Activated naive CD4-positive, alpha-beta T cell treated with anti-CD3 and anti-CD28 coated beads for 36 hours (primary cell): ENCODE measurements around the gene TUBB1. TPM values are rescaled to one million over a fixed set of nuclear protein-coding genes. Genes with fewer than 3 reads are reported as not detected.

Source experiments
- CTCF ChIA-PET: fragments of 350-600 bp; sonication (Branson Sonifier 250); formaldehyde crosslinking; loops from one replicate; lab custom pipeline; 2021; ENCODE audit warnings: antibody characterized with exemption; lab: Charles Lee
- DNase-seq: peaks from one replicate; pipeline ENCODE4 v3.0.0-alpha.2; 2020
- H3K27ac Mint-ChIP-seq: one replicate; pipeline ENCODE4 v1.8.0; 2021; ENCODE audit warnings: mild to moderate bottlenecking, mixed read lengths
- H3K27me3 Mint-ChIP-seq: one replicate; pipeline ENCODE4 v1.8.0; 2021; ENCODE audit warnings: low read depth, mixed read lengths
- H3K36me3 Mint-ChIP-seq: one replicate; pipeline ENCODE4 v1.8.0; 2021; ENCODE audit warnings: low read depth, mixed read lengths
- H3K4me1 Mint-ChIP-seq: one replicate; pipeline ENCODE4 v1.8.0; 2021; ENCODE audit warnings: low read depth, mixed read lengths
- H3K4me3 Mint-ChIP-seq: one replicate; pipeline ENCODE4 v1.8.0; 2021; ENCODE audit warnings: mild to moderate bottlenecking, moderate library complexity, mixed read lengths
- H3K9me3 Mint-ChIP-seq: one replicate; pipeline ENCODE4 v1.8.0; 2021; ENCODE audit warnings: mixed read lengths
- intact Hi-C: fragments of 100-400 bp; cut with micrococcal nuclease; formaldehyde crosslinking; loops from one replicate; pipeline ENCODE4 v1.15.1; 2023
- total RNA-seq, 2 experiments: library from RNA; stranded (reverse); gene quantifications; one replicate each; pipeline ENCODE4 v1.2.3, GENCODE V29; 2021

TUBB1 gene
- total RNA-seq = not detected

DNA sequence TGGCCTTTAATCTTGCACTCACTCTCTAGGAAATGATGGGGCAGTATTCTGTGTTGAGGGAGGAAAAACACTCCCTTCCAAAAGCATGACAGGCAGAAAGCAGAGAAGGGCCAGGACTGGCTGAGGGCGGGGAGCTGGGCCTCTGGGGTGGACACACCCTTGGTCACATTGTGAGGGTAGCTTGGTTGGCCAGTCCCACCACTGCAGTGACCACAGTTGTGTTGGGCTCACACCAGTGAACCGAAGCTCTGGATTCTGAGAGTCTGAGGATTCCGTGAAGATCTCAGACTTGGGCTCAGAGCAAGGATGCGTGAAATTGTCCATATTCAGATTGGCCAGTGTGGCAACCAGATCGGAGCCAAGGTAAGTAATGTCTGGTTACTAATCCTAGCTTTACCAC is at the start of gene TUBB1:
Gene TUBB1, plus strand, starts transcription at position 213 of the 400 bp plus-strand sequence. Its CDS starts 94 bp downstream, at position 307.
- no peaks in the 10 kb centered on the region for H3K27me3 Mint-ChIP-seq
- H3K36me3 Mint-ChIP-seq = peaks cover 6% of the 10 kb centered on the region
- CTCF ChIA-PET = no interaction called here
- DNase-seq = no peak
- H3K4me3 Mint-ChIP-seq = no peak within 1 kb of the TSS
- peaks cover 35% of the 10 kb centered on the region for H3K4me1 Mint-ChIP-seq
- intact Hi-C loops = no loop called here
- no peak within 1 kb of the TSS for H3K27ac Mint-ChIP-seq
- H3K9me3 Mint-ChIP-seq = no peaks in the 10 kb centered on the region

DNA sequence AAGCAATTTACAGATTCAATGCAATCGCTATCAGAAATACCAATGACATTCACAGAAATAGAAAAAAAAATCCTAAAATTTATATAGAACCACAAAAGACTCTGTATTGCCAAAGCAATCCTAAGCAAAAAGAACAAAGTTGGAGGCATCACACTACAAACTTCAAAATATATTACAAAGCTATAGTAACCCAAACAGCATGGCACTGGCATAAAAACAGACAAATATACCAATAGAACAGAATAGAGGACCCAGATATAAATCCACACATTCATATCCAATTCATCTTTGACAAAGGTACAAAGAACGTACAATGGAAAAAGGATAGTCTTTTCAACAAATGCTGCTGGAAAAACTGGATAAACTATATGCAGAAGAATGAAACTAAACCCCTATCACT is 49.8 kb upstream of the TUBB1 start:
- peaks cover 2% of the 10 kb centered on the region for H3K9me3 Mint-ChIP-seq
- H3K36me3 Mint-ChIP-seq = no peaks in the 10 kb centered on the region
- DNase-seq = no peak
- H3K27ac Mint-ChIP-seq = no peak overlapping the region
- no peaks in the 10 kb centered on the region for H3K4me1 Mint-ChIP-seq
- intact Hi-C loops = no loop called here
- CTCF ChIA-PET = no interaction called here
- H3K27me3 Mint-ChIP-seq = no peaks in the 10 kb centered on the region
- H3K4me3 Mint-ChIP-seq = no peak overlapping the region

DNA sequence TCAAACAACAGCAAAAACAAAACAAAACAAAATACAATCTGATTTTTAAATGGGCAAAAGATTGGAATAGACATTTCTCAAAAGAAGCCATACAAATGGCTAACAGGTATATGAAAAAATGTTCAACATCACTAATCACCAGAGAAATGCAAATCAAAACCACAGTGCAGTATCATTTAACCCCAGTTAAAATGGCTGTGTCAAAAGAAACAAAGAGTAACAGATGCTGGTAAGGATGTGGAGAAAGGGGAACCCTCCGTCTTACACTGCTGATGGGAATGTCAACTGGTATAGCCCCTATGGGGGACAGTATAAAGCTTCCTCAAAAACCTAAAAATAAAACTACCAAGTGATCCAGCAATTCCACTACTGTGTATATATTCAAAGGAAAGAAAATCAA is 49.1 kb upstream of the TUBB1 start:
- no peaks in the 10 kb centered on the region for H3K27me3 Mint-ChIP-seq
- H3K9me3 Mint-ChIP-seq = peaks cover 2% of the 10 kb centered on the region
- intact Hi-C loops = no loop called here
- CTCF ChIA-PET = interaction anchor here (0.5 kb wide), 1 partner anchor 336 kb away, joined by 4 read pairs; no protein-coding TSS in a partner anchor
- no peaks in the 10 kb centered on the region for H3K4me1 Mint-ChIP-seq
- no peak overlapping the region for H3K27ac Mint-ChIP-seq
- H3K4me3 Mint-ChIP-seq = no peak overlapping the region
- no peak for DNase-seq
- no peaks in the 10 kb centered on the region for H3K36me3 Mint-ChIP-seq

DNA sequence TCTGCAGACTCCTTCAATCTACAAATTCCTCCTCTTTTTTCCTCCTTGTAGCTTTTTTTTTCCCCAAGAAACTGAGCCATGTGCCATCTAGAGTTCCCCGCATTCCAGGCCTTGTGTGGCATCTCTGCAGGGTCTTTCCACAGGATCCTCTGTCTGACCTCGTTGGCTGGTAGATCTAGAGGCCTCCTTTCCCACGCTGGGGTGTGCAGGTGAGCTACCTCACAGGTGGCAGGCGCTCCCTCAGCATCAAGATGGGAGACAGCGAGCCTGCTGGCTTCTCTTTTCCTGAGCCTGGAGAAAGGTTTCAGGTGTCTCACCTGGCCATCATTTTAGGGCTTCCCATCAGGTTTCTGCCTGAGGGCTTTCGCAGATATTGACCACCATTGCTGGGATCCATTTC is 47.8 kb upstream of the TUBB1 start:
- Mint-ChIP-seq H3K36me3 (peaks cover 1% of the 10 kb centered on the region), H3K9me3 (peaks cover 7% of the 10 kb centered on the region), H3K4me3 (no peak overlapping the region), H3K4me1 (no peaks in the 10 kb centered on the region), H3K27me3 (no peaks in the 10 kb centered on the region), H3K27ac (no peak overlapping the region)
- intact Hi-C loops = no loop called here
- DNase-seq = no peak
- CTCF ChIA-PET = interaction anchor here (0.8 kb wide), 1 partner anchor 29 kb away, joined by 3 read pairs; no protein-coding TSS in a partner anchor

DNA sequence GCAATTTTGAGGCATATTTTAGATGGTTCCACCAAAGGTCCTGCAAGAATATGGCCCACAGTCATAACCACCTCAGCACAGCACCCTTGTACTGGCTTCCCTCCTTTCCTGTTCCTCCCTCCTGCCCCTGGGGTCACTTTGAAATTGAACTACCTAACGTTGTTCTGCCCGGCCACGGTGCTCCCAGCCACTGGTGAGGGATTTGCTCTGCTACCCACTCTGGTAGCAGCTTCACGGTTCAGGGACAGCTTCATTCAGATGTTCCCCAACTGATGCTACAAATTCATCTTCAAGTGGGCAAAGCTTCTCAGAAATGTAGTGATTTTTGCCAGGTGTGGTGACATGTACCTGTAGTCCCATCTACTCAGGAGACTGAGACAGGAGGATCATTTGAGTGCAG is 46.0 kb upstream of the TUBB1 start:
- H3K4me3 Mint-ChIP-seq = no peak overlapping the region
- peaks cover 1% of the 10 kb centered on the region for H3K36me3 Mint-ChIP-seq
- no peaks in the 10 kb centered on the region for H3K27me3 Mint-ChIP-seq
- intact Hi-C loops = no loop called here
- no peak overlapping the region for H3K27ac Mint-ChIP-seq
- H3K4me1 Mint-ChIP-seq = no peaks in the 10 kb centered on the region
- CTCF ChIA-PET = interaction anchor here (0.7 kb wide), 1 partner anchor 103 kb away, joined by 3 read pairs; no protein-coding TSS in a partner anchor
- H3K9me3 Mint-ChIP-seq = peaks cover 11% of the 10 kb centered on the region
- no peak for DNase-seq

DNA sequence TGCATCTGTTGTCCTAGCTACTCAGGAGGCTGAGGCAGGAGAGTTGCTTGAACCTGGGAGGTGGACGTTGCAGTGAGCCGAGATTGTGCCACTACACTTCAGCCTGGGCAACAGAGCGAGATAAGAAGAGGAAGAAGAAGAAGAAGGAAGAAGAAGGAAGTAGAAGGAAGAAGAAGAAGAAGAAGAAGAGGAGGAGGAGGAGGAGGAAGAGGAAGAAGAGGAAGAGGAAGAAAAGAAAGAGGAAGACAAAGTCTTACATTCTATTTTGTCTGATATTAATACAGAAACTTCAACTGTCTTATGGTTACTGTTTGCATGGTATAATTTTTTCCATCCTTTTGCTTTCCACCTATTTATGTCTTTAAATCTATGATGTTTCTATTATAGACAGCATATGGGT is 45.4 kb upstream of the TUBB1 start:
- no peak for DNase-seq
- intact Hi-C loops = no loop called here
- Mint-ChIP-seq H3K27me3 (no peaks in the 10 kb centered on the region), H3K27ac (no peak overlapping the region), H3K9me3 (peaks cover 11% of the 10 kb centered on the region), H3K4me1 (no peaks in the 10 kb centered on the region), H3K36me3 (peaks cover 1% of the 10 kb centered on the region), H3K4me3 (no peak overlapping the region)
- CTCF ChIA-PET = interaction anchor here (0.7 kb wide), 1 partner anchor 104 kb away, joined by 3 read pairs; no protein-coding TSS in a partner anchor

DNA sequence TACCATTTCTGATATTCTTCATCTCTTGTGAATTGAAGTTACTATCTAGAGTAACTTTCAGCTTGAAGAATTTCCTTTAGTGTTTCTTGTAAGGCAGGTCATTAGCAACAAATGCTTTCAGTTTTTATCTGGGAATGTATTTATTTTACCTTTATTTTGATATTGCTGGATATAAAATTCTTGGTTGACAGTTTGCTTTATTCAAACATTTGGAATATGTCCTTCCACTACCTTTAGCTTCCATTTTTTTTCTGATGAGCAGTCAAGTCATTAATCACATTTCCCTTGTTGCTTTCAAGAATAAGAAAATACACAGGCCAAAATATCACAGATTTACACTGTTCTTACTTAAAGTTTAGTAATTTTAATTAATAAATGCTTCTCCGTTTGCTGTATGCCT is 43.9 kb upstream of the TUBB1 start:
- Mint-ChIP-seq H3K27ac (no peak overlapping the region), H3K4me1 (no peaks in the 10 kb centered on the region), H3K9me3 (peaks cover 11% of the 10 kb centered on the region), H3K4me3 (no peak overlapping the region), H3K27me3 (no peaks in the 10 kb centered on the region), H3K36me3 (peaks cover 1% of the 10 kb centered on the region)
- CTCF ChIA-PET = no interaction called here
- intact Hi-C loops = no loop called here
- no peak for DNase-seq

DNA sequence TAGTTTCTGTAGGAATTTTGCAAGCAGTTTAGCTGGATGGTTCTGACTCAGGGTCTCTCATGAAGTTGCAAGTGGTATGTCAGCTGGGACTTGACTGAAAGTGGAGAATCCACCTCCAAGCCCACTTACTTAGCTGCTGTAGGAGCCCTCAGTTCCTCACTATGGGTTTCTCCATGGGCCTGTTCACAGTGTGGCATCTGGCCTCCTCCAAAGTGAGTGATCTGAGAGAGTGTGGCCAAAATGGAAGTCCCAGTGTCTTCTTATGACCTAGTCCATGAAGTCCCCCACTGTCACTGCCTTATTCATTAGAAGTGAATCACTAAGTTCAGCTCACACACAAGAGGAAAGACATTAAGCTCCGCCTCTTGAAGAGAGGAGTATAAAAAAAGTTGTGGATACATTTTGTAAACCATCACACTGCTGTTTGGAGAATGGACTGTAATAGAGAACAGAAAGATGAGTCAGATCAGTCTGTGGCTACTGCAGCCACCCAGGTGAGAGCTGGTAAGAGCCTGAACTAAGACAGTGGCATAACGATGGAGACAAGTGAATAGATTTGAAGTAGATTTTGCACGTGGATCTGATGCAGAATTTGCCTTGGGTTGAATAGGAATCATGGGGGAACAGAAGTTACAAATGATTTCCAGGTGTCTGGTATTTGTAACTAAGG is 43.0 kb upstream of the TUBB1 start:
- H3K9me3 Mint-ChIP-seq = peaks cover 11% of the 10 kb centered on the region
- DNase-seq = no peak
- no peaks in the 10 kb centered on the region for H3K27me3 Mint-ChIP-seq
- no peak overlapping the region for H3K4me3 Mint-ChIP-seq
- H3K4me1 Mint-ChIP-seq = no peaks in the 10 kb centered on the region
- H3K36me3 Mint-ChIP-seq = peaks cover 1% of the 10 kb centered on the region
- CTCF ChIA-PET = no interaction called here
- intact Hi-C loops = no loop called here
- H3K27ac Mint-ChIP-seq = no peak overlapping the region

DNA sequence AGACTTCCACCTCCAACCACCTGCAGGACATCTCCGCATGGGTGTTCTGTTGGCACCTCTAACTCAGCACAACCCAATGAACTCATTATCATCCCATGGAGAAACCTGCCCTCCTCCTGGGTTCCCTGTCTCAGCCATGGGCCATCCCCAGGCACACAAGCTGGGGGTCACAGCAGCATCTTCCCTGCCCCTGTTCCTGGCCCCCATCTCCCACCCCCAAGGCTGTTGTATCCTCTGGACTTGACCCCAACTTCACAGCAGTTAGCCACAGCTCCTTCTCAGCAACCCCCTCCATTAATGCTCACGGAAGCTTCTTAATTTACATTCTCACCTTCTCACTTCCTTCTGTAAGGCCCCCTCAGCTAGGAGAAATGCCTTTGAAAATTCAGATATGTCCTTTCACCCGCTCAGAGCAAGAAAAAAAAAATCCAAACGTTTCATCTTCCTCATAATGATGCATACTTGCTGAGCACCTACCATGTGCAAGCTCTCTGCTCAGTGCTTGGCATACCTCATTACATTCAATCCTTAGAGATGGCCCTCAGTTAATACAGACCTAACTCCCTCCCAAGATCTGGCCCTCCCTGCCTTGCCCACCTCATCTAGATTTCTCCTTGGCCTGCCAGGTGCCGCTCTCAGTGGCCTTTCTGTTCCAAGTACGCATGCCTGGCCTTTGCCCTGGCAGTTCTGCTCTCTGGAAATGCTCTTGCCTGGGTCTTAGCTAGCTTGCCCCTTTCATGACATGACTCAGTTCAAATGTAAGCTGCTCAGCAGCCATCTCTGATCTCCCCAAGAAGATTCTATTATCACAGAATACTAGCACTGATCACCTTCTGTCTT is 40.7 kb upstream of the TUBB1 start:
- intact Hi-C loops = no loop called here
- Mint-ChIP-seq H3K36me3 (peaks cover 8% of the 10 kb centered on the region), H3K27me3 (no peaks in the 10 kb centered on the region), H3K4me1 (peaks cover 15% of the 10 kb centered on the region), H3K27ac (no peak overlapping the region), H3K9me3 (peaks cover 11% of the 10 kb centered on the region), H3K4me3 (no peak overlapping the region)
- CTCF ChIA-PET = interaction anchor here (0.7 kb wide), 1 partner anchor 918 kb away, joined by 3 read pairs; no protein-coding TSS in a partner anchor
- no peak for DNase-seq

DNA sequence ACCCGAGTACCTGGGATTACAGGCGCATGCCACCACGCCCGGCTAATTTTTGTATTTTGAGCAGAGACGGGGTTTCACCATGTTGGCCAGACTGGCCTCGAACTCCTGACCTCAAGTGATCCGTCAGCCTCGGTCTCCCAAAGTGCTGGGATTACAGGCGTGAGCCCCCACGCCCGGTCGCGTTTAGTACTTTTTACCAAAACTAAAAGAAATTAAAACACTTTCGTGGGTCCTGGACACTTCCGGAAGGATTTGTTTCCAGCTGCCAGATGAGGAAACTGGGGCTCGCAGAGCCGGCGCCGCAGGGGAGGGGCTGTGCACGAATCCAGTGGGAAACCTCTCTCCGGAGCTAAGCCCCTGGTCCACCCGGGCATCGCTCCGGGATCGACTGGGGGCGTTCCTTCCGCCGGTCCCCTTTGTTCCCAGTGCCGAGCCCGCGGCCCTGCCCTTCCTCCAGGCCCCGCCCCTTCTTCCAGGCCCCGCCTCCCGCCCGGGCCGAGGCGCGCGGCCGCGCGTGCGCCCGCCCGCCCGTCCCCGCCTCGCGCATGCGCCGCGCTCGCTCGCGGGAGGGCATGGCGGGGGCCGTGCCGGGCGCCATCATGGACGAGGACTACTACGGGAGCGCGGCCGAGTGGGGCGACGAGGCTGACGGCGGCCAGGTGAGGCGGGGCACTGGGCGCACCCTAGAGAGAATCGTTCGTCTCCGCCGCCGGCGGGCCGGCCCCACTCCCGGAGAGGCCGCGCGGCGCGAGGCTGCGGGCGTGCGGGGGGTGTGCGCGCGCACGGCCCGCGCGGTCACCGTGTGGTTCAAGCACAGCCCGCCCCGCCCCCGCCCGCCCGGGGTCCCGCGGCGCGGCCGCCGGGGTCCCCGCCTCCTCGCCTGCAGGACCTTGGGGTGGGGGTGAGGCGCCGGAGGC is 38.3 kb upstream of the TUBB1 start, which contains the start of gene NELFCD:
Gene NELFCD, plus strand, starts transcription at position 546 of the 917 bp plus-strand sequence. Its CDS starts 54 bp downstream, at position 600.
- peaks cover 6% of the 10 kb centered on the region for H3K9me3 Mint-ChIP-seq
- peak within 1 kb of the TSS; percentile 91 for H3K4me3 Mint-ChIP-seq
- peaks cover 9% of the 10 kb centered on the region for H3K36me3 Mint-ChIP-seq
- H3K27ac Mint-ChIP-seq = peak within 1 kb of the TSS; percentile 79
- peak; percentile 87 for DNase-seq
- CTCF ChIA-PET = interaction anchor here (0.6 to 1.1 kb wide), 3 partner anchors 21 to 88 kb away, joined by 4 to 6 read pairs (median 4); no protein-coding TSS in a partner anchor
- intact Hi-C loops = loop anchor here (1.0 to 5.0 kb wide), 7 partner anchors 24 to 329 kb away; partner anchors contain the start of genes ATP5F1E, PRELID3B and STX16
- no peaks in the 10 kb centered on the region for H3K27me3 Mint-ChIP-seq
- peaks cover 34% of the 10 kb centered on the region for H3K4me1 Mint-ChIP-seq

DNA sequence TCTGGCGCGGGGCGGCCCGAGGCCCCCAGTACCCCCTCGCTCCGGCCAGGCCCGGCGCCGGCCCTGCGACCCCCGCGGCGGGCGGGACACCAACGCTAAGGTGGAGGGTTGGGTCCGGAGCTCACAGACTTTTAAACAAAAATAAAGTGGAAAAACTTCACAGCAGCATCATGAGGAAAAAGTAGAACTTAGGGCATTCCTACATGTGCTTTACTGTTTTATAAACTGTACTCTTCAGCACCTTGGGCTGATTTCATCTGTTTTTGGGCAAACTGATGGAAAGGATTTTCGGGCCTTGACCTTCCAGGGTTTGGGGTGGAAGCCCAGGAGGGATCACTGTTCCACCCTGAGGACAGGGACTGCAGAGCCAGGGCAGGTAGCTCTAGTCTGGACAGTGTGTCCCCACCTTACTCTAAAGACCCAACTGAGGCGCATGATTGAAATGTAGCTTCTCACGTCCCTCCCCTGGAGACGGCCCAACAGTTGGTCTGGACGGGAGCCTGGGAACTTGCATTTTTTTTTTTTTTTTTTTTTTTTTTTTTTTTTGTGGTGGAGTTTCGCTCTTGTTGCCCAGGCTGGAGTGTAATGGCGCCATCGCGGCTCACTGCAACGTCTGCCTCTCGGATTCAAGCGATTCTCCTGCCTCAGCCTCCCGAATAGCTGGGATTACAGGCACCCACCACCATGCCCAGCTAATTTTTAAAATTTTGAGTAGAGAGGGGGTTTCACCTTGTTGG is 37.4 kb upstream of the TUBB1 start:
- H3K27ac Mint-ChIP-seq = peak overlapping the region; percentile 85
- H3K36me3 Mint-ChIP-seq = peaks cover 13% of the 10 kb centered on the region
- DNase-seq = no peak
- CTCF ChIA-PET = interaction anchor here (1.1 to 1.4 kb wide), 2 partner anchors 28 to 115 kb away, joined by 3 to 6 read pairs; no protein-coding TSS in a partner anchor
- no peaks in the 10 kb centered on the region for H3K27me3 Mint-ChIP-seq
- peaks cover 40% of the 10 kb centered on the region for H3K4me1 Mint-ChIP-seq
- peaks cover under 1% of the 10 kb centered on the region for H3K9me3 Mint-ChIP-seq
- H3K4me3 Mint-ChIP-seq = peak overlapping the region; percentile 91
- intact Hi-C loops = loop anchor here (1.0 to 5.0 kb wide), 7 partner anchors 23 to 329 kb away; partner anchors contain the start of genes ATP5F1E, PRELID3B and STX16
